Activated CD4-positive, CD25-positive, alpha-beta regulatory T cell (primary cell): Measurements from ENCODE around the gene SCAMP3.
"Not testable (repeated sequence)": the region's sequence is repeated elsewhere in the genome, so short reads cannot be mapped to it uniquely, and the experiment has no call there.

Experiments used
- DNase-seq, 4 experiments: peaks; one replicate each; lab custom pipeline; 2025; lab: John Stamatoyannopoulos, UW

The SCAMP3 gene

DNA sequence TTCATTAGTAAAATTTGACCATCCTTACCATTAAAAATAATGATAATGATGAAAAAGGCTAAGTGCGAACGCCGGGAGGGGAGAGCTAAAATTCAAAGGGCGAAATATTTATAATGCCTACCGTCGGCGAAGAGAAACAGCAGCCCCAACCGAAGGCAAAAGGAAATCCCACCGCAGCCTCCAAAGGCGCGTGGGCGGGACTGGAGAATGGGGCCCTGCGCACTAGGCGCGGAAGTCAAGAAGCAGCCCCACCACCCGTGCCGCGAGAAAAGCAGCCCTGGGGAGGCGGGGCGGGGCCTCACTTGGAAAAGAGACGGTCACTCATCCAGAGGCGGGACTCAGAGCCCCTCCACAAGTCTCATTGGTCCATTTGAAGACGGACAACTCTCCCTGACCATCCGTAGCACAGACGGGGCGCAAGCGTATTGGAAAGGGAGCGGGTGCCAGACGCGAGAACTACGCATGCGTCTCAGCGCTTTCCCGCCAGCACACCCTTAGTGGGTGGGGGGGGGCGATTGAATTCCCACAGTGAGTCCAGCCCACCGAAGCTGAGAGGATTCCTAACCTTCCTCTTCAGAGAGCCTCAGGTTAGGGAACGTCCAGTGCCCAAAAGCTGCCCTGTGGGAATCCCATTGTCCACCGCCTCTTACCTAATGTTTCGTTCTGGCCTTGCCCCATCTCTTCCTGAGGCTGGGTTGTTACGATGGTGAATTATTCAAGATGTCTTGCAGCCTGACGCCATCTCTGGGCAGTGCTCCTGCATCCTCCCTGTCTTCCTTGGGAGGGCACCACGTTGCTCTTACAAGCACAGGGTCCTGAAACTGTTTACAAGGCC, 34.7 kb downstream of the SCAMP3 start:
- peak; percentile 92 to 97 (median 95) for DNase-seq

DNA sequence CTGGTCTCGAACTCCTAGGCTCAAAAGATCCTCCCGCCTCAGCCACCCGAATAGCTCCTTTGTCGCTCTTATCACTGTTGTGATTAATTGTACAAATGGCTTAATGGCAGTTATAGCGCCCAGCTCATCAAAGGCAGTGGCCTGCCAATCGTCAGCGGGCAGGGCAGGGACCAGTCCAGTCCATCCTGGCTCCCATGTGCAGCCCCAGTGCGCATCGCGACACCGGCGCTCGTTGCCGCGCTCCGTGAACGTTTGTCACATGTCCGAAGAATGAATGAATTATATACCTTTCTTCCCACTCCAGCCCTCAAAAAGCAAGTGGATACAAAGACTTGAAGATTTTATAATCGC, 35.3 kb downstream of the SCAMP3 start:
- no peak for DNase-seq

DNA sequence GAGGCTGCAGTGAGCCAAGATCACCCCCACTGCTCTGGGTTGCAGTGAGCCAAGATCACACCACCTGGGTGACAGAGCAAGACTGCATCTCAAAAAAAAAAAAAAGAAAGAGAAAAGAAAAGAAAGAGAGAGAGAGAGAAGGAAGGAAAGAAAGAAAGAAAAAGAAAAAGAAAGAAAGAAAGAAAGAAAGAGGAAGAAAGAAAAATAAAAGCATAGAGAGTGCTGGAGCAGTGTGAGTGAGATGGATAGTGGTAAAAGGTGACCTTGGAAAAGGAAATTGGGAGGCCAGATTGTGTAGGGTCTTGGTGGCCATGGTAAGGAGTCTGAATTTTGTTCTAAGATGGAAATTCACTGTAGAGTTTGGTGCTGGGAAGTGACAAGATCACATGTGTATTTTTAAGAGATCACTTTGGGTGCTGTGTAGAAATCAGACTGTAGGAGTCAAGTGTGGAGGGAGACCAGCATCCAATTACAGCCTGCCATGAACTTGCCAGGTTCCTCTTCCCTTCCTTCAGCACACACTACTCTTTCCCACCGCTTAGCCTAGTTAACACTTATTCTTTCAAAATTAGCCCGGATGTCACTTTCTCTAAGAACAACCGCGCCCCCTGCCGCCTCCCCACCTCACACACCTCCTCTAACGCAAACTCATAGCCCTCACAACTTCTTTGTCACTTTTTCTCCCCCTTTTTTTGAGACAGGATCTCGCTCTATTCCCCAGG, 35.8 kb downstream of the SCAMP3 start:
- DNase-seq: peak; percentile 23 to 69 (median 58)

DNA sequence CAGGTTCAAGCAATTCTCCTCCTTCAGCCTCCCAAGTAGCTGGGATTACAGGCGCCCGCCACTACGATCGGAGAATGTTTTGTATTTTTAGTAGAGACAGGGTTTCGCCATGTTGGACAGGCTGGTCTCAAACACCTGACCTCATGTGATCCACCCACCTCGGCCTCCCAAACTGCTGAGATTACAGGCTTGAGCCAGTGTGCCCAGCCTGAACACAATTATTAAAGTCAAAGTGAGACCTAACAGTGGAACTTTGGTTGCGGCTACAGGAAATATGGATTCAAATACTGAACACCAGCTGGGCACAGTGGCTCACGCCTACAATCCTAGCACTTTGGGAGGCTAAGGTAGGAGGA, 36.8 kb downstream of the SCAMP3 start:
- DNase-seq: not testable (repeated sequence)

DNA sequence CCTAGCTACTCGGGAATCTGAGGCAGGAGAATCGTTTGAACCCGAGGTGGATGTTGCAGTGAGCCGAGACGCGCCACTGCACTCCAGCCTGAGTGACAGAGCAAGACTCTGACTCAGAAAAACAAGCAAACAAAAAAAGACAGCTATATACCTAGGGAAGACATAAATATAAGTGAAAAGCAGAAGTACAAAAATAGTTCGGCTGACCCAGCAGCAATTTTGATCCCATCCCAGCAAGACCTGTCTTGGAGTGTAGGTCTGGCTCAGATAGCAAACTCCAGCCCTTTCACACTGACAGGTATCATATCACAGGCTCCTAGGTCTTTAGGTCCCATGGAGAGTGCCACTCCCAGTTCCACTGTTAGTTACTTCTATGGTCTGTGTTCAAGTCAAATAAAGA, 39.1 kb downstream of the SCAMP3 start:
- no peak for DNase-seq

DNA sequence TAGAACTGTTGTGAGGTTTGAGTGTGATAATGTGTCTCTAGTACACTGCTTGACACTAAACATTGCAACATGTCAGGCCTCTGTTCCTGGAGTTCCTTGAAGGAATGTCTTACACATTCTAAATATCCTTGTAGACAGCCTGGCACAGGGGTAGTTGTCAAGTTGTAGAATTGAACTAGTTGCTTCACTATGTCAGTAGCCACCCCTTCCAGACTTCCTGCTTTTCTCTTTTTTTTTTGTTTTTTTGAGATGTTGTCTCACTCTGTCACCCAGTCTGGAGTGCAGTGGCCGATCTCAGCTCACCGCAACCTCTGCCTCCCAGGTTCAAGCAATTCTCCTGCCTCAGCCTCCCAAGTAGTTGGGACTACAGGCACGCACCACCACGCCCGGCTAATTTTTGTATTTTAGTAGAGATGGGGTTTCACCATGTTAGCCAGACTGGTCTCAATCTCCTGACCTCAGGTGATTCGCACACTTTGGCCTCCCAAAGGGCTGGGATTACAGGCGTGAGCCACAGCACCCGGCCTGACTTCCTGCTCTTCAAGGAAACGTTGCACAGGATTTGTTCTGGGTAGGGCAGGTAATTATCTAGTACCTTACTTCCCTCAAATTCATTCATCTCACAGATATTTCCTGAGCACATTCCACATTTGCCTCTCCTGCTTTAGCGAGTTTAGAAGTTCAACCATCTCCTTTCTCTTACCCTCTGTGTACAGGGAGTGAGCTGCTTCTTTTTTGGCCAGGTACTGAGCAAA, 41.8 kb downstream of the SCAMP3 start:
- DNase-seq: not testable (repeated sequence)

DNA sequence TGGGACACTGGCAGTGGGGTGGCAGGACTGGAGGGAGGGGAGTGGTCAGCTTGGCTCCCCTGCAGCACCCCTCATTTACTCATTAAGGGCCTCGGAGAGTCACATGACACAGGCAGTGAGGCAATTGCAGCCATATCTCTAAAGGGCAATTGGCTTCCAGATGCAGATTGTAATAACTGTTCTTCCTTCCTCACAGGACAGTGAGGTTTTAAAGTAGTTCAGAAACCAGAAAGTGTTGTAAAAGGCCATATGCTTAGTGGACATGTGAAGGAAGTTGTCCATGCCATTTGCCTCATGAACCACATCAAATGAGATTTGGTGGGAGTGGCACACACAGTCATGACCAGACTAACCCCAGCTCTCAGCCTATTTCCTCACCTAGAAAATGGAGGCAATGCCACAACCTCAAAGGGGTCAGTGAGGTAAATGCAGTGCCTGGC, 42.5 kb downstream of the SCAMP3 start:
- DNase-seq: no peak

DNA sequence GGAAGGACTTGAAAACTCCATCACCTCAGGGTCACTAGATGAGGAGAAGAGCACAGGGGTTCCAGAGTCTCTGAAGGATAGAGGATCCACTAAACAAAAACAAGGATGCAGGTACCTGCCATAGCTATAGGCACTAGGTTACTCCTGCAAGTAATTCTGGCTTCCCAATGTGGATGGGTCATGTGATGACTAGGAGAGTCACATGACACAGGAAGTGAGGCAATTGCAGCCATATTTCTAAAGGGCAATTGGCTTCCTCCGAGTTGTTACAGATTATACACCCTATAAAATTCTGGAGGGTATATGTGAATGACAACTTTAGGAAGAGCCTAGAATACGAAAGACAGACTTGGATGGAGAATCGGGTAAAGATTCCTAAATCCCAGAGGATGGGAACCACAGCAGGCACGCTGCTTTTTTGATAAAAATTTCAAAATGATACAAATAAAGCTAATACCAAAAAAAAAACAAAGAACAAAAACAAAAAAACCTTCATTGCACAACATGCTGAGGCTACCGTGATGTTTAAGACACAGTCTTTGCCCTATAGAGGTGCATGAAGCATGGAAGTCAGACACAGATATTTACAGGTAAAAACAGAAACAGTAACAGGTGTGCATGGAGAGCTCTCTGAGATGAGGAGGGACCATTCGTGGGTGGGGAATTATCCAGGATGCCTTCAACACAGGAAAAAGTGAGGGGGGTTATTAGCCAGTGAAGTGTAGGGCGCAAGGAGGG, 43.1 kb downstream of the SCAMP3 start:
- no peak for DNase-seq

DNA sequence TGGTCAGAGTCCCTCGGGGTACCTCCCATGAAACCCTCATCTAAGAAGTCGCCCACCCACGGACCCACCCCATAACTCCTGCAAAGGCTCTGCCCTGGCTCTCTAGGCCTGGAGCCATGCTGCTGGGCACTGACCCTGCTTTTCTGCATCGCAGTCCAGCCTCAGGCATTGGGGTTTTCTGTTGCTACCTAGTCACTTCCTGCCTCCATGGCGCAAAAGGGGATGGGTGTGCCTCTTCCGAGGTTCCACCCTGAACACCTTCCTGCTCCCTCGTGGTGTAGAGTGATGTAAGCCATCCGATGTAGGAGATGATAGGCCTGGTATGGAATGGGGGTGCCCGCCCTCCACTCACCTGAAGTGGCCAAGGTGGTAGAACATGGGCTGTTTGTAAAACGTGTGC, 47.5 kb downstream of the SCAMP3 start:
- DNase-seq: not testable (repeated sequence)

DNA sequence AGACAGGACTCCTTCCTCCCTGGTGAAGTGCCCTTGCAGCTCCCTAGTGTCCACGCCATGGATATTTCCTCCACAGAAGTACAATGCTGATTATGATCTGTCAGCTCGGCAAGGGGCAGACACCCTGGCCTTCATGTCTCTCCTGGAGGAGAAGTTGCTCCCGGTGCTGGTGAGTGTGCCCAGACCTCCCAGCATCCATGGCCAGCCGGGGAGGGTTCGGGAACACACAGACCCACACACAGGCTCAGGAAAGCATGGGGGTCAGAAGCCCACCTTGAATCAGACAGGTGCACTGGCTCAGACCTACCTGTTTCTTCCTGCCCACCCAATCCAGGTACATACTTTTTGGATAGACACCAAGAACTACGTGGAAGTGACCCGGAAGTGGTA, 50.1 kb downstream of the SCAMP3 start:
- DNase-seq: not testable (repeated sequence)

DNA sequence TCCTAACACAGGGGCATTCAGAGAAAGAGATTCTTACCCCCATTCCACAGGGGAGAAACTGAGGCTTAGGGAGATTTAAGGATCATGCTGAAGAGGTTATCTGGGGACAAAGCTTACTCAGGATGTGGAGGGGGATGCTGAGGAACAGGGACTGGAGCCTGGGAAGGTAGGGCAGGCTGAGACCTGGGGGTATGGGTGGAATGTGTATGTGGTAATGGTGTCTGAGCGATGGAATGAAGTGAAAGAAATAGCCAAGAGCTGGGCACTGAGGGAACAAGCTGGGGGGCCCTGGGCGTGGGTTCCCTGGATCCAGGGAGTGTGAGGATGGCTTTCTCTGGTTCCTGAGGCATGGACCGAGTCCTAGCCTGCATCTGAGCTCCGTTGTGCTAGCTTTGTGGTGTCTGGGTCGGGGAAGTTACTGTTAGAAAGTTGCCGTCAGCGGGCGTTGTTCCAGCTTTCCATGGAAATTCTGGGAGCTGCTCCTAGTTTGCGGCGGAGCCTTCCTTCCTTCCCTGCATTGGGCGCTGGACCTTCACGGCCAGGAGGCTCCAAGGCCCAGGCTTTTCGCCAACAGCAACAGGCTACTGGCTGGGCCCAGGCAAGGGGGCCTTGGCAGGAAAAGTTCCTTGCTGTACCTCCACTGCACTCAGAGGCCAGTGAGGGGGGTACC, 50.6 kb downstream of the SCAMP3 start:
- not testable (repeated sequence) for DNase-seq

DNA sequence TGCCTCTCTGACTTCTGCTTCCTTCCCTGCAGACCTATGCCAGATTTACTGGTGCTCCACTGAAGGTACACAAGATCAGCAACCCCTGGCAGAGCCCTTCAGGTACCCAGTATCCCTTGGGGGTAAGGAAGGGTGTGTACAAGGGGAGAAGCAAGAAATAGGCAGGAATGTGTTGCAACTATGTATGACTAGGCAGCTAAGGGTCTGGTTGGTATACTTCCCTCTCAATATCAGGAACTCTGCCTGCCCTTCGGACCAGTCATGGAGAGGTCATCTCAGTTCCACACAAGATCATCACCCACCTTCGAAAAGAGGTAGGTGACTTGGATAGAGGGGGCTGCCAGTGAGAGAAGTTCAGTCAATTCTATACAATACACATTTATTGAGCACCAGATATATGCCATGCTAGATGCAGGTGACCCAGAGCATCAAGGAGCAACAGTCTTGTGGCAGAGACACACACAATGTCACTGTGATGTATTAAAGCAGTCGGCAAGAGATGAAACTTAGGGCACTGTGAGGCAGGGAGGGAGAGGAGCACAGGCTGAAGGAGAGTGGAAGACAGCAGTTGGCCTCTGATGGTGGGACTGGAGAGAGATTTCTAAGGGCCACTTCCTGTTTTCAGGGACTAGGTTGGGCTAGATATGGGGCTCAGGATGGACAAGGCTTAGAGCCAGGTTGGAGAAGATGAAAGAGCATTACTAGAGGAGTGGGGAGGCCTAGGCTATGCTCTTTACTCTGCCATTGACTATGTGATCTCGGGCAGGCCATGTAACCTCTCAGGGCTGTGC, 51.7 kb downstream of the SCAMP3 start:
- no peak for DNase-seq

DNA sequence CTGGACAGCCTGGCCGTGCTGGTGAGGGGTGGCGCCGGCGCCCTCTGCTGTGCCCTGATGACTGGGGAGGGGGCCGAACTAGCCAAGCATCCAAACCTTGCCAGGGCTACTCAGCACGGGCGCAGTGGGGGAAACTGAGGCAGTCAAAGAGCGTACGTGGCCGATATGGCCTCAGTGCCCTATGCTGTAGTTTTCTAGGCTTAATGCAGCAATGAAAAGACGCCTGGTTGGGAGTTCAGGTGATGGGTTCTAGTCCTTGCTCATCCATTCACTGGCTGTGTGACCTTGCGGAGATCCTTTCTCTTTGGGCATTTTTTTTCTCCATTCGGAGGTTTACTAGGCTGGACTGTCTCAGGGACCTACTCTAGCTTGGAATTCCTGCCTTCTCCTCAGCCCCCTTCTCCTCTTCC, 52.8 kb downstream of the SCAMP3 start:
- no peak for DNase-seq

DNA sequence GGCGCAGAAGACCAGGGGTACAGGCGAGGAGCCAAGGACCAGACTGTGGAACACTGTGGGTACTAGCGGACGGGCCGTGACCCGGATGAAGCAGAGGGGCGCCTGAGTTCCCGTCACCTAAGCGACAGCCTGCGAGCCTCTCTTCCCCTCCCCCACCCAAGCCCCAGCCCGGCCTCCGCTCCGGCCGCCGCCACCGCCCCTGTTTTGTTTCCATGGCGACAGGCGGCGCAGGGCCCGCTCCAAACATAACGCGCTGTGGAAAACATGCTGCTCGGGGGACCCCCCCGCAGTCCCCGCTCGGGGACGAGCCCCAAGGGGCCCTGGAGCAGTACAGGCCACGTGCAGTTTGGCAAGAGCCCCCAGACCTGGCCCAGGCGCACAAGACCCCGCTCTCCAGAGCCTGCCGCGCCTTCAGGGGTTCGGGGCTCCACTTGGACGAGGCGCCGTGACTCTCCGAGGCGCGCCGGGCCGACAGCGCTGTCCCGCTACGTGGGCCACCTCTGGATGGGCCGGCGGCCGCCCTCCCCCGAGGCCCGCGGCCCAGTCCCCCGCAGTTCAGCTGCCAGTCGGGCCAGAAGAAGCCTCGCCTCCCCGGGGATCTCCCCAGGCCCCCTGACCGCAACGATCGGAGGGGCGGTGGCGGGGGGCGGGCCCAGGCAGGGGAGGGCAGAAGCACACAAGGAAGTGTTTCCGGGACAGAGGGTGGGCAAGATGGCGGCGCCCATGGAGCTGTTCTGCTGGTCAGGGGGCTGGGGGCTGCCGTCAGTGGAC, 53.4 kb downstream of the SCAMP3 start, which contains the start of gene MTX1:
Gene MTX1 (plus strand): TSS at position 155 of the 771 bp plus-strand sequence. CDS start 110 bp downstream, at position 265.
- DNase-seq: peak; percentile 60 to 76 (median 74)

DNA sequence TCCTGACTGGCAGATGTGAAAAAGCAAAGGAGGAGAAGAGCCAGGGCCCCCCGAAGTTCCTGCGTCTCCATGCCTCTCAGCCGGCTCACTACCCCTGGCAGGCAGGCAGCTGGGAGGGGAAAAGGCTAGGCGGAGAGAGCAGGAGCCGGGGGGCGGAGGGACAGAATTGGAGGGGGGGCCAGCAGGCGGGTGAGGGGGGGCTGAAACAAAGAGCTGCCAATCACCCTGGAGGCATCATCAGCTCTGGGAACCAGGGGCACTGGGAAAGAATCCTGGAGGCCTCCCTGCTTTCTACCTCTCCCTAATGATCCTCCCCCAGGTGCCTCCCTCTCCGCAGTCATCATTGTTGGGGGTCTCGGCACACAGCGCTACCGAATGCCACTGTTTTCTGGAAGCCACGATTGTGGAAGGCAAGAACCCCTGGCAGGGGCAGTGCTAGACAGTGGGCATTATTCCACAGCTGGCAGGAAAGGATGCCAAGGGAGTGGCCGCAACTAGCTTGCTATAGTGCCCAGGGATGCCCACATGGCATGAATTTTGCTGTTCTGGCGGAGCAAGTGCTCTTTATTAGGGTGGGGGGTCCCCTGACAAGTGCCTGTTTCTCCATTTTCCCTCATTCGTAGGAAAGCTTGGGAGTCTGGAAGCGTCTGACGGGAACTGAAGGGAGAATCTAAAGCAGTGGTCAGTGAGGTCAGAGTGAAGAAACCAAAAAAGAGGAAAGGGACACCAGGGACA, 54.2 kb downstream of the SCAMP3 start, which contains the start of gene THBS3:
Gene THBS3 (minus strand): TSS at position 92 of the 735 bp plus-strand sequence. CDS start 21 bp downstream, at position 71.
- DNase-seq: no peak

DNA sequence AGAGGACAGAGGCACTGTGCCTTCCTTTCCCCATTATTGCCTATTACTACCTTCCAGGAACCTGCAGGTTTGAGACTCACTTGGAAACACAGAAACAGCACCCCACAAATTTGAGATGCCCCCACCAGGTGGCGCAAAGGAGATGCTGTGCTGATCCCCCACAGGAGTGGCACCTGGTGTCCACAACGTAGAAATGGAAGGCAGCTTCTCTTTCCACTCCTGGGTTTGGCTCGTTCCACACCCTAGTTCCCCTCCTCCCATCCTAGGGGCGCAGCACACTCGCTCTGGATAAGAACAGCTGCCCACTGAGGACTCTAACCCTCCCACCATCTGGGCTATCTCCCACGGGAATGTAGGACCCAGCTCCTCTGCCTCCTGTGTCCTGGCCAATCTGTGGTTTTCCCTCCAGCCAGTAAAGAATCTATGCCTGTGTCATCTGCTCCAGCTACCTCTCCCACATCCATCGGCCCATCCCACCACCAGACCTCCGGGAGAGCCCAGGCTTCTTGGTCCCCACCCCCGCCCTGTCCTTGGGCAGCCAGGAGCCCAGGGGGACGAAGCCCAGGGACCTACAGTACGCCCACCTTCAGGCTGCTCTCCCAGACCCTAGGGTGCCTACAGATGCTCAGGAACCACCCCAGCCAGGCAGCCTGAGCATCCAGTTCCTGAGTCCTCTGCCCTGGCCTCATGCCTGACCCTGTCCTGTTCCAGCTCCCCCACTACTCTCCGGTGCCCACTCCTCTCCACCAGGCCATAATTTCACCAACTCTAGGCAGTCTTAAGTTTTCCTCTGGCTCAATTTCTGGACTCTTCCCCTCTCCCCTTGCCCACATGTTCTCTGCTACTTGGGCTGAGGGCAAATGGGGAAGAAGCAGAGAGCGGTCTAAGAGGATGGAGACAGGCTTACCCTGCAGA, 55.0 kb downstream of the SCAMP3 start:
- peak; percentile 79 to 89 (median 84) for DNase-seq
